BE2C (cell line): ENCODE results near the gene PIK3R5.

Experiments
- DNase-seq: peaks from one replicate; pipeline ENCODE4 v3.0.0-alpha.2; 2020
- H3K27me3 ChIP-seq: fragments of 250-450 bp; sonication (Bioruptor Pico); 2 replicates; pipeline ENCODE4 v1.5.1; 2020; ENCODE audit warnings: mild to moderate bottlenecking
- H3K36me3 ChIP-seq: fragments of 250-450 bp; sonication (Bioruptor Pico); 2 replicates; pipeline ENCODE4 v1.5.1; 2020; ENCODE audit warnings: mild to moderate bottlenecking
- H3K4me1 ChIP-seq: fragments of 250-450 bp; sonication (Bioruptor Pico); 2 replicates; pipeline ENCODE4 v1.5.1; 2020
- H3K4me3 ChIP-seq: 2 replicates; pipeline ENCODE4 v1.5.1; 2011; ENCODE audit warnings: low read depth, low read length
- H3K9me3 ChIP-seq: fragments of 250-450 bp; sonication (Bioruptor Pico); 2 replicates; pipeline ENCODE4 v1.5.1; 2020
- TF ChIP-seq, protein P1 (sequence below): IDR thresholded peaks from 2 replicates; pipeline ENCODE4 v1.5.1; 2012; ENCODE audit warnings: mild to moderate bottlenecking, low read depth, low read length

PIK3R5 gene

GRCh38 chr17:8925141-8925540, 40.4 kb downstream of the PIK3R5 start:
- no peak overlapping the region for H3K4me3 ChIP-seq
- H3K36me3 ChIP-seq: no peaks in the 10 kb centered on the region
- no peak for DNase-seq
- TF ChIP-seq, protein P1, sequence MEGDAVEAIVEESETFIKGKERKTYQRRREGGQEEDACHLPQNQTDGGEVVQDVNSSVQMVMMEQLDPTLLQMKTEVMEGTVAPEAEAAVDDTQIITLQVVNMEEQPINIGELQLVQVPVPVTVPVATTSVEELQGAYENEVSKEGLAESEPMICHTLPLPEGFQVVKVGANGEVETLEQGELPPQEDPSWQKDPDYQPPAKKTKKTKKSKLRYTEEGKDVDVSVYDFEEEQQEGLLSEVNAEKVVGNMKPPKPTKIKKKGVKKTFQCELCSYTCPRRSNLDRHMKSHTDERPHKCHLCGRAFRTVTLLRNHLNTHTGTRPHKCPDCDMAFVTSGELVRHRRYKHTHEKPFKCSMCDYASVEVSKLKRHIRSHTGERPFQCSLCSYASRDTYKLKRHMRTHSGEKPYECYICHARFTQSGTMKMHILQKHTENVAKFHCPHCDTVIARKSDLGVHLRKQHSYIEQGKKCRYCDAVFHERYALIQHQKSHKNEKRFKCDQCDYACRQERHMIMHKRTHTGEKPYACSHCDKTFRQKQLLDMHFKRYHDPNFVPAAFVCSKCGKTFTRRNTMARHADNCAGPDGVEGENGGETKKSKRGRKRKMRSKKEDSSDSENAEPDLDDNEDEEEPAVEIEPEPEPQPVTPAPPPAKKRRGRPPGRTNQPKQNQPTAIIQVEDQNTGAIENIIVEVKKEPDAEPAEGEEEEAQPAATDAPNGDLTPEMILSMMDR: no peak
- H3K9me3 ChIP-seq: no peaks in the 10 kb centered on the region
- H3K27me3 ChIP-seq: no peaks in the 10 kb centered on the region
- H3K4me1 ChIP-seq: no peaks in the 10 kb centered on the region

DNA sequence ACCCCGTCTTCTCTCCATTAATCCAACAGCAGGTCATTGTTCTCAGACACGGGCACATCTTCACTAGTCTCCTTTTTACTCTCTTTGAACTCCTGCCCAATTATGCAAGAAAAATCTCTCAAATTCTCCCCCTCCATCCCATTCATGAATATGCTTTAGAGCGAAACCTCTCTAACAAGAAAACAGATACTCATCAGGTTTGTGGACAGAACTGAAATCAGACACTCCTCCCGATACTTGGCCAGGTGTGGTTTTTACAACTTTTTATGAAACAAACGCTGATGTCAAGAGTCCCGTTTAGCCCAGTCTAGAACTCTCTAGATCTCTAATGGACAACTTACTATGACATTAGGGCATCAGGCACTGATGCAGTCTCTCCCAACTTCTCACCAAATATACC, 40.9 kb downstream of the PIK3R5 start:
- DNase-seq: no peak
- Histone ChIP-seq H3K27me3 (no peaks in the 10 kb centered on the region), H3K4me1 (no peaks in the 10 kb centered on the region), H3K4me3 (no peak overlapping the region), H3K36me3 (no peaks in the 10 kb centered on the region), H3K9me3 (no peaks in the 10 kb centered on the region)
- TF ChIP-seq, protein P1: no peak

- H3K4me3 ChIP-seq: no peak overlapping the region
- no peaks in the 10 kb centered on the region for H3K9me3 ChIP-seq
- no peak for DNase-seq
- no peaks in the 10 kb centered on the region for H3K4me1 ChIP-seq
- TF ChIP-seq, protein P1: no peak
- H3K27me3 ChIP-seq: no peaks in the 10 kb centered on the region
- H3K36me3 ChIP-seq: no peaks in the 10 kb centered on the region
These were observed 41.7 kb downstream of the PIK3R5 start for GRCh38 chr17:8923762-8924161.

GRCh38 chr17:8922928-8923327, 42.6 kb downstream of the PIK3R5 start:
- H3K4me1 ChIP-seq: no peaks in the 10 kb centered on the region
- no peak for DNase-seq
- H3K36me3 ChIP-seq: no peaks in the 10 kb centered on the region
- no peak overlapping the region for H3K4me3 ChIP-seq
- no peaks in the 10 kb centered on the region for H3K9me3 ChIP-seq
- H3K27me3 ChIP-seq: no peaks in the 10 kb centered on the region
- TF ChIP-seq, protein P1: no peak

- no peaks in the 10 kb centered on the region for H3K27me3 ChIP-seq
- no peaks in the 10 kb centered on the region for H3K36me3 ChIP-seq
- DNase-seq: no peak
- H3K4me1 ChIP-seq: no peaks in the 10 kb centered on the region
- H3K4me3 ChIP-seq: no peak overlapping the region
- TF ChIP-seq, protein P1: no peak
- H3K9me3 ChIP-seq: no peaks in the 10 kb centered on the region
These were observed 43.1 kb downstream of the PIK3R5 start for GRCh38 chr17:8922451-8922850.

GRCh38 chr17:8921147-8921546, 44.4 kb downstream of the PIK3R5 start:
- Histone ChIP-seq H3K9me3 (no peaks in the 10 kb centered on the region), H3K36me3 (no peaks in the 10 kb centered on the region), H3K4me3 (no peak overlapping the region), H3K4me1 (no peaks in the 10 kb centered on the region), H3K27me3 (no peaks in the 10 kb centered on the region)
- DNase-seq: no peak
- TF ChIP-seq, protein P1: no peak
